Hepatic stellate cell (primary cell): ENCODE results near the gene SLC6A19.

Experiments
- DNase-seq: peaks from one replicate; pipeline ENCODE4 v3.0.0; 2011; ENCODE audit warnings: low spot score

Gene SLC6A19

DNA sequence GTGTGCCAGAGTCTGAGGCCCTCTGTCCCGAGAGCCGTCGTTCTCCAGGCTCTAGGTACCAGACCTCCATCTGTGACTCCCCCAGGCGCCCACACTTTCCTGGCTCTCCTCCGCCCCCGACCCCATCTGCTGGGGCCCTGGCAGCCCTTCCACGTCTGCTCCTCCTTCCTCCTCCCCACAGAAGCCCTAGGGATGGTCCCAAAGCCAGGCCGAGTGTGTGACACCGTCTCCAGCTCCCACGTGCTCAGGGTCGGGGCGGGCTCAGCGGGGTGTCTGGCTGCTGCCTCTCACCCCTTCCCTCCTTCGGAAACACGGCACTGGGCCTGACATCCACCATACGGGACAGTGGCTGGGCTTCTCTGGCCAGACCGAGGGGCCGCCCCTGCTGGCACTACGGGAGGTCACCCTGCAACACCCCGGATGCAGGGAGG is 20.5 kb upstream of the SLC6A19 start:
- no peak for DNase-seq

DNA sequence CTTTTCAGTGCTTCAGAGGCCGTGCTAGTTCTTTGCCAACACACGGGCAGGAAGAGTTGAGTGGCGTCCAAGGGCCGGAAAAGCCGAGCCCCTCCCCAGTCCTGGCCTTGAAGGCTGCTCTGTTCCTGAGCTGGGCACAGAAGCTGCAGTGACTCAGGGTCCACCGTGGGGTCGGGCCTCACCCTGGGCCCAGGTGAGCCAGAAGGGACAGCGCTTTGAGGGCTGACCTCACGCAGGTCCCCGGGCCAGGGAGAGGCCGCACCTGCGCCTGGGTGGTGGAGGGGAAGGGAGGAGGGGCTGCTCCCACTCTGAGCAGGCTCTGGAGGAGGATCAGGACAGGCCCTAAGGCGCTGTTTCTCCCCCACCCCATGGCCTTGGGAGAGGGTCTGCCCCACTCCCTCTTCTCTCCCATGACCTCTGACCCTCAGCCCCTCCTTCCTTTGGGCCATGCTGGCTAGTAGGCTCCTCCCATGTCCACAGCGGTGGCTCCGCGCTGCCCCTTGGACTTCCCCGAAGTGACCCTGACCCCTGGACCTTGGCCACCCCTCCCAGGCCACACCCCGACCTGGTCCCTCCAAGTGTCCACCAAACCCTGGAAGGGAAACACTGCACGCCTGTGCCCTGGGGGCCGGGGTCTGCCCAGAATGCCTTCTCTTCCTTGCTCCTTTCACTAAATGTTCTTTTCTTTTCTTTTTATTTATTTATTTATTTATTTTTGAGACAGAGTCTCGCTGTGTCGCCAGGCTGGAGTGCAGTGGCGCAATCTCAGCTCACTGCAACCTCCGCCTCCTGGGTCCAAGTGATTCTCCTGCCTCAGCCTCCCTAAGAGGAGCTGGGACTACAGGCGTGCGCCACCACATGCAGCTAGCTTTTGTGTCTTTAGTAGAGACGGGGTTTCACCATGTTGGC is 19.7 kb upstream of the SLC6A19 start:
- no peak for DNase-seq

DNA sequence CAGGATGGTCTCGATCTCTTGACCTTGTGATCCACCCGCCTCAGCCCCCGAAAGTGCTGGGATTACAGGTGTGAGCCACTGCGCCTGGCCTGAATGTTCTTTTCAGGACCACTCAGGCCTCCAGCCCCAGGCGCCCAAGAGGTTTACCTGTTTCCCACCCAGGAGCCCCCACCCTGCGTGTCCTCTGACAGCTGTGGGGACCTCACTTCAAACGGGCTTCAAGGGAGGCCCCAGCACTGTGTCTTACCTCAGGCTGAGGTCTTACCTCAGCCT is 19.1 kb upstream of the SLC6A19 start:
- DNase-seq = no peak

DNA sequence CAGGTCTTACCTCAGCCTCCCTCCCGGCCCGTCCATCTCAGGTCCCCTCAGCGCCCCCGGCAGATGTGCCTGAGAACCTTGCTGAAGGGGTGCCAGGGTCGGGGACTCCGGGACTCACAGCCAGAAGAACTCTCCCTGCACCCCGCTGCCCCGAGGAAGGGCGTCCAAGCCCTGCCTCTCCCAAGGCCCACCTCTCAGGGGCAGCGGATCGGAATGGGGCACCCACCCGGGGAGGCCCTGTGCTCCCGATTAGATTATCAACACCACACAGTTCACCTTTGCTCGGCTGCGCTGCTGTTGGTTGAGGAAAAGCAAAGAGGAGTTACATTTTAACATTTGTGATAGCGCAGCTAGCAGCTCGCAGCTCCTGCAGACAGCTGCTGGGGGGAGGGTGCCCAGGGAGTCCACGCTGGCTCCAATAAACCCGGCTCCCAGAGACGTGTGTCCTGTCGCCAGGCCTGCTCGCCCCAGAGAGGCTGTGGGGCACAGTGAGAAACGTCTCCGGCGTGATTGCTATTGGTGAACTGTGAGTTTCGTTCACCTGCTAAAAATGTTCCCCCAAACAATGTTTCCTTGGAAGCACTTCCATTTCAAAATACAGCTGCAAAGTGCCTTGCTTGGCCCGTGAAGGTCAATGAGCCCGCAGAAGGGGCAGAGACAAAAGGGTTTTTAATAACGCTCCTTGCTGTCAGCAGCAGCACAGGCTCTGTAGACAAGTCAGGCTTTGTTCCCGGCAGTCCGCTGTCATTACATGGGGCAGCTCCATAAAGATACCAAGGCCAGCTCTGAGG is 18.6 kb upstream of the SLC6A19 start:
- DNase-seq = no peak

DNA sequence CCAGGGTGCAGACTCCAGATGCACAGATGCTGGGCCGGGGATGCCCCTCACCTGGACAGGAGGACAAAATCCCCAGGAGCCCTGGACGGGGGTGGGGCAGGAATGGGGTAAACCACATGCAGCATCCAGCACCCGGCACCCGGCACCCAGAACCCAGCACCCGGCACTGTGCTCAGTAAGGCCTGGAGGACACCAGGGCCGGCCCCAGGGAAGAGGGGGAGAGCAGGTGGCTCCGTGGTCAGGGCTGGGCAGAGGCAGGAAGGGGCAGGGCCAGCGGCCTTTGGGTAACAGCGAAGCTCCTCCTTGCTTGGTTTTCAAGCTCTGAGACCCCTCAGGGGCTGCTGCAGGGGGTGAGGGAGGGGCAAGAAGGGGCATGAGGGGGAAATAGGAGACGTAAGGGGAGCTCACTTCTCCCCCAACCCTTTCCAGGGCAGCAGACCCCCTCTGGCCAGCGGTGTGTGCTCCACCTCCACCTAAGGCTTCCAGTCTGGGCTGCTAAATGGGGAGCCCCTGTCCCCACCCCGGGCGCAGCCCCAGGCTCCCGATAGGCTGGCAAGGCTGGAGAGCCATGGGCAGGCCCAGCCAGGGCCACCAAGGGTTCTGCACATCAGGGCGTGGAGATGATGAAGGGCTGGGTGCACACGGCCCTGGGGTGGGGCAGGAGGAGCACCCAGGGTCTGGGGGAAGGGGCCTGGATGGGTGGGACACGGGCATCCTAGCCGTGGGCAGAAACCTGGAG is 17.8 kb upstream of the SLC6A19 start:
- DNase-seq = no peak

DNA sequence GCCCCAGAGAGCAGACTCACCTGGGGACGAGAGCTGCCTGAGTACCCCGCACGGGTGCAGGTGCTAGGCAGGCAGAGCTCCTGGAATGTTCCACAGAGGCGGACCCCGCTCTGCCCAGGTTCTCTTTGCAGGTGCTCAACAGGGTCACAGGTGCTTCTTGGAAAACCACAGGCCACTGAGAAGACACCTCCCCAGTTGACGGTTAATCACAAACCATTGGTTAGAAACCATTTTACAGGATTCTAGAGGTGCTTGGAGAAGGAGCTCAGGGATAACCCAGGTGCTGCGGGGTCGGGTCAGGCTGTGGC is 17.3 kb upstream of the SLC6A19 start:
- DNase-seq = no peak

DNA sequence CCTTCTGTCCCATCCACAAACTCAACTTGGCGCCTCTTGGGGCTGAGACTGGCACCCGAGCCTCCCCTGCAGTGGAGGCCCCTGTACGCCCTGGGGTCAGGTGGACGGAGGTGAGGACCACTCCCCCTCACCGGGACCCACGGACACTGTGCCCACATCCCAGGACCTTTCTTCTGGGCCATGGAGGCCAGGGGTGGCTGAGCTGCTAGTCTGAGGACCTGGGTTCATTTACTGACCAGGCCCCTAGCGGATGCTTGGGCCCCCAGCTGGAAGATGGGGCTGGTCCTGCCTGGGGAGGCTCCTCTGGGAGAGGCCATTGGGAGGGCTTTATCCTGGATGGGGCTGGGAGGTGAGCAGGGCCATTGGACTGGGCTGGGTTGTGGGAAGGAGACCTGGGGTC is 16.9 kb upstream of the SLC6A19 start:
- DNase-seq = no peak

DNA sequence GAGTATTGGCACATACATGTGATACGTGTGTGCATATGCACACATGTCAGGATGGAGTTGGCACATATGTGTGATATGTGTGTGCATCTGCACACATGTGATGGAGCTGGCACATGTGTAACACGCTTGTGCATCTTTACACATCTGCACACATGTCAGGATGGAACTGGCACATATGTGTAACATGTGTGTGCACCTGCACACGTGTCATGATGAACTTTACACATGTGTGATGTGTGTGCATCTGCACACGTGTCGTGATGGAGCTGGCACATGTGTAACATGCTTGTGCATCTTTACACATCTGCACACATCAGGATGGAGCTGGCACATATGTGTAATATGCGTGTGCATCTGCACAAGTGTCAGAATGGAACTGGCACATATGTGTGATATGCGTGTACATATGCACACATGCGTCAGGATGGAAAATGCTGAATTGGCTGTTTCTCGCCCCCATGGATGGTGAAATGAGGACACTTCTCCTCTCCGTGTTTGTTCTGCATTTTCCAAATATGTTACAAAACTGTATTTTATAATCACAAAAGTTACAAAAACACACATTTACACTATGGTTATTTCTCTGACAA is 16.3 kb upstream of the SLC6A19 start:
- no peak for DNase-seq

DNA sequence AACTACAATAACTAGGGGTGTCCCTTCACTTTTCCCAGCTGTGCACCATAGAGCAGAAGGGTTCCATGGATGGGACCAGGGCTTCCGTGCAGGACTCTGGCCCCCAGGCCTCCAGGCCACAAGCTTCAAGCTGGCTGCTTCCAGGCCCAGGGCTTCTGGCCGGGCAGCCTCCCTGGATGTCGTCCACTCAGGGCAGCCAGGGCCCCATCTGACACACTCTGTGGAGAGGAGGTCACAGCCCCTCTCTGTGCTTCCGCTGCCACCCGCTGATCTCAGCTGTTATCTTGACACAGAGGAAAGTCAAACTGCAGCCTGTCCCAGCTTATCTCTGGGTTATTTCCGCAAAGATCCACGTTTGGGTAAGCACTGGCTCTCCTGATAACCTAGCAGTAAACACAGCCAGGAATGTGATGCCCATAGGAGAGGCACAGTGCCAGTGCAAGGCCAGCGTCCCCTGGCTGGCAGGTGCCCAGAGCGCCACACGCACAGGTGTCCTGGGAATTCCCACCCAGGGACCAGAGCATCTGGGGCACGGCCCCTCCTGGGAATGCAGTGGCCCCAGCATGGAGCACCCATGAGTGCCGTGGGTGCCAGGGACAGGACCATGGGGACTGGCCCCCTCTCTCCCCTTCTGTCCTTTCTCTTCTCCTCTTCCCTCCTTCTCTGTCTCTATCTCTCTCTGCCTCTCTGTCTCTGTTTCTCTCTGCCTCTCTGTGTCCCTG is 15.6 kb upstream of the SLC6A19 start:
- DNase-seq = no peak

DNA sequence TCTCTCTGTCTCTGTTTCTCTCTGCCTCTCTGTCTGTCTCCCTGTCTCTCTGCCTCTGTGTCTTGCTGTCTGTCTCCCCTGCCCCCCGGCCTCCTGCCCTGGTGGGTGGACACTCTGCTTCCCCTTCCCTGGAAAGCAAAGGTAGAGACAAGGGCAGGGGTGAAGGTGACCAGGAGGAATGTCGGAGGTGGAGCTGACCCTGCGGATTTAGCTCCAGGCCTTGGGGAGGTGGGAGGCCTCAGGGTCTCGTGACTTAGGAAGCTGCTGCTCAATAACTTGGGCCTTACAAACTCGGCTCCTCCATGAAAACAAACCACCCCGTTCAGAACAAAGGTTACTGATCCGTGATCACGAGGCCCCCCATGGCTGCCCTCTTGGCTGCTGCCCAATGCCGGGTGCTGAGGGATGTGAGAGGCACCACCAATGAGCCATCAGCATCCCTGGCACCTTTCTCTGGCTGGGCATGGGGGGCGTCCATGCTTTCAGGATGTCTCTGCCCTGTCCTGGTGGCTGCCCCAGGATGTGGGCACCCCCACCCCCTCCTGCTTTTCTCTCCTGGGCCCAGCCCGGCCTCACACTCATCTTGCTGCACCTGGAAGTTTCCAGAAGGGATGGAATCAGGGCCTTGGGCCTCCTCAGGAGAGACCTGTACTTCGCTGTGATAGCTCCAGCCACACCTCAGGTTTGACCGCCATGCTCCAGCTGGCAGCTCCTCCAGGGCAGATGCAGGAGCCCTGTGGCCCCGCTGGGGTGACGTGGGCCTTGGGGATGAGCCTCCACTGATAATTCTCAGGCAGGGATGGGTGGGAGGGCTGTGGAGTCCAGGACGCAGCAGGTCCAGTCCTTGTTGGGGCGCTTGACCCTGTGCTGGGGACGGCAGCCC is 14.8 kb upstream of the SLC6A19 start:
- DNase-seq = no peak

DNA sequence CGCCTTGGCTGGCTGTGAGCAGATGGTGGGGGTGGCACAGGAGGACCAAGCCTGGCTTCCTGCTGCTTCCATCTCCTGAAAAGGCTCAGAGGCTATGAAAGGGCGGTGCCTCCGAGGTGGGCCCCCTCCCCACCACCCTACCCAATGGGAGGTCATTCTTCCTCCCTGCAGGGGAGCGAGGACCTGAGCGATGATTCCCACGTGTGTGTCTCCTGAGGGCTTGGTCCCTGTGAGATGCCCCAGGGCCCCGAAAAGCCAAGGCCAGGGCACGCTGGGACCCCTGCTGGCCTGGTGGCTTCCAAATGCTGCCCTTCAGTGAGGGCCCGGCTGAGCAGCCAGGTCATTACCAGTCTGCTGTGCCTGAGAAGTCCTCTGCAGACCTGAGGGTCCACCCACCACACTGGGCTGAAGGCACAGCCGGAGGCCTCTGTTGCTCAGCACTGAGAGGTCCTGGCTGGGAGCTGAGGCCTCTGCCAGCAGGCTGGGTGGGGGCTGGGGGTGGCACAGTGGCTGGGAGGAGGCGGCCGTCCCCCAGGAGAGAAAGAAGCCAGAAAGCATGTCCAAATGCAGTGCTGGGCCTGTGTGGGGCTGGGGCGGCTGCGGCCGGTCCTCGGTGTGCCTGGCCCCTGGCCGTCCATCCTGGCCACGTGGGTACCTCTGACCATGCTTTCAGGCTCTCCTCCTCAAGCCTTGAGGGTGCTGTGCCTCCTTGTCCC is 14.0 kb upstream of the SLC6A19 start:
- DNase-seq = no peak

DNA sequence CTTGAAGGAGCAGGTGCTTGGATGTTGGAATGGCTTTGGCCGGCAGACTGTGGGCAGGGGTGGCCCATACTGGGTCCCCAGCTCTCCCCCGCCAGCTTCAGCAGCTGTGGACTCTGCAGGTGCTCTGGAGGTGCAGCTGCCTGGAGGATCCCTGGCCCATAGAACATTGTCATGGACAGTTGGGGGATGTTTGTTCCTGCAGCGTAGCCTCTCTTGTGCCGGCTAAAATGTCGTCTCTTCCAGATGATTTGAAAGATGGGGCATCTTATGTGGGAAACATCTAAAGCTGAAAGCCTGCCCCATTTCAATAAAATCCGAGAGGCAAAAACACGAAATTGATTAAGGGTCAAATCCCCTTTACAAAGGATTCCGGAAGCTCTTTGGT is 13.5 kb upstream of the SLC6A19 start:
- DNase-seq = no peak

DNA sequence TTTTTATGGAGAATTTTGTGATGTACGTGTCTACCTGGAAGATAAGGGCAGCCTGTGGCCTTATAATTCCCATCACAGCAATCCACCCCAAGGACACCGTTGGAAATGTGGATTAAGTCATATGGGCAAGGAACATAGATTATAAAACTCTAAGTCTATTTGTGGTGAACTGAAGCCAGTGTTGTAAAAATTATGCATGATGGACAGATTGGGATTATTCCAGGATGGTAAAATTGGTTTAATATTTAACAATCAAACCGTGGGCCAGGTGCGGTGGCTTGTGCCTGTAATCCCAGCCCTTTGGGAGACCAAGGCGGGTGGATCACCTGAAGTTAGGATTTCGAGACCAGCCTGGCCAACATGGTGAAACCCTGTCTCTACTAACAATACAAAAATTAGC is 12.9 kb upstream of the SLC6A19 start:
- no peak for DNase-seq

DNA sequence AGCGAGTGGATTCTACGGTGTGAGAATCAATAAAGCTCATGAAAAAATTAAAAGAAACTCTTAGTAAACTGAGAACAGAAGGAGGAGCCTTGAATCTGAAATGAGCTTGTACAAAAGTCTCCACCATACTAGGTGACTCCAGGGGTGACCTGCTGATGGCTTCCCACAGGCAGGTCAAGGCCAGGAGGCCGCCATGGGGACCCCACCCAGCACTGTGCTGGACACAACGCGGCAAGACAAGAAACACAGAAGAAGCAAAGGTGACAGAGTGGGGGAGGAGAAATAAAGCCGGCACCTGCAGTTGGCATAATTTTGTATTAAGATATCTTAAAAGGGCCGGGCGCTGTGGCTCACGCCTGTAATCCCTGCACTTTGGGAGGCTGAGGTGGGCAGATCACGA is 12.1 kb upstream of the SLC6A19 start:
- DNase-seq = no peak

DNA sequence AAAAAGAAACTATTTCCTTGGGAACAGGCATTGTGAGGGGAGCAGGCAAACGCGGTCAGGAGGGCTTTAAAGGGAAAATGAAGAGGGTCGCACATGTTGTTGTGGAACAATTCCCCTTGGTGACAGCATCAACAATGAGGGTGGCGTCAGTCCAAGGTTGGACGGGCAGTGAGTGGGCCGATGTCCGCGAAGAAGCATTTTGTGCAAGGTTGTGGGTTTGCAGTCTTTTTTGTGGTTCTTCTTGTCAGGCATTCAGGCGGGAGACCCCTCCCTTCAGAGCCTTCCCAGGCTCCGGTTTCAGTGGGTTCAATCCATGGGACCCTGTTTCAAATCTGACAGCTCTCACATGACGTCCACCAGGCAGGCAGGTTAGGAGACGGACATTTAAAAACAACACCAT is 11.1 kb upstream of the SLC6A19 start:
- no peak for DNase-seq

DNA sequence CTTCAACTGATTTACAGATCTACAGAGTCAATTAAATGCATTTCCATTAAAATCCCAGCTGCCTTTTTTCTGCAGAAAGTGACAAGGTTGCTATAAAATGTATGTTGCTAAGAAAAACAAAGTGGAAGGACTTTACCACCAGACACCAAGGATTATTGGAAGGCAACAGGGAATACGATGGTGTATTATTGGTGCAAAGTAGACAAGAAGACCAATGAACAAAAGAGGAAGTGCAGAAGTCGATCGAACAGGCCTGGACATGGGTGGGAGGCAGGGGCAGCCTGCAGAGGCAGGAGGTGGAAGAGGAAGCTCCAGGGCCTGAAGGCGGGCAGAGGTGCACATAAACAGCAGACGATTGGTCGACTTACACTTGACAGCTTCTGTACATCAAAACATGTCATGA is 10.6 kb upstream of the SLC6A19 start:
- DNase-seq = no peak

DNA sequence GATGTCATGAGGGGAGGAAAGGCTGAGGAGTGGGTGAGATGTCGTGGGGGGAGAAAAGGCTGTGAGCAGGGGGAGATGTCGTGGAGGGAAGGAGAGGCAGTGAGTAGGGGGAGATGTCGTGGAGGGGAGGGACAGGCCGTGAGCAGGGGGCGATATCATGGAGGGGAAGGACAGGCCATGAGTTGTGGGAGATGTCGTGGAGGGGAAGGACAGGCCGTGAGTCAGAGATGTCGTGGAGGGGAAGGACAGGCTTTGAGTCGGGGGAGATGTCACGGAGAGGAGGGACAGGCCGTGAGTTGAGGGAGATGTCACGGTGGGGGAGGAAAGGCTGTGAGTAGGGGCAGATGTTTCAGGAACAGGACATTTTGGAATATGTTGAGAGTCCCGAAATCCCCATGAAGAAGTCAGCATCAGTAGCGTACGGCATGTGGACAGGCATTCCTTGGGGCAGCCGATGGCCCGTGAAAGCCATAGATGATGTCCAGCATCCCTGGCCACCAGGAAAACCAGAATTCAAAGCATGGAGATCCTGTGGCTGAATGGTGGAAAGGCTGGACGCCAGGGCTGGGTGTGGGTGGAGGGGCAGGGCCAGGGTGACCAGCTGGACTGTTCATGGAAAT is 8.3 kb upstream of the SLC6A19 start:
- no peak for DNase-seq

DNA sequence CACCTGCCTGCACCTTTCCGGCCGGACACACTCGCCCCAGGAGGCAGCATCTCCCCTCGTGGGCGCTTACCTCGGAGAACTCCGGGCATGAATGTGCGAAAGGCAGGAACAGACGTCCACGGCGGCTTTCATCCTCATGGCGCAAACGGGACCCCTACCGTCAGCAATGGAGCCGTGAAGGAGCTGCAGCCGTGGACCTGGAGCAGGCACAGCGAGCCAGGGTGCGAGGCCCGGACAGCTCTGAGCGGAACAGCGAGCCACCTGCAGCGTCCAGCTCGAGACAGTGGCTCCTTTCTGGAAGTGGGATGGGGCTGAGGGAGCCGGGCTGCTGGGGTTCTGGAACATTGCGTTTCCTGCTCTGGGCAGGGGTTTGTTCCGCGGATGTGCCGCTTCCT is 7.8 kb upstream of the SLC6A19 start:
- DNase-seq = no peak

DNA sequence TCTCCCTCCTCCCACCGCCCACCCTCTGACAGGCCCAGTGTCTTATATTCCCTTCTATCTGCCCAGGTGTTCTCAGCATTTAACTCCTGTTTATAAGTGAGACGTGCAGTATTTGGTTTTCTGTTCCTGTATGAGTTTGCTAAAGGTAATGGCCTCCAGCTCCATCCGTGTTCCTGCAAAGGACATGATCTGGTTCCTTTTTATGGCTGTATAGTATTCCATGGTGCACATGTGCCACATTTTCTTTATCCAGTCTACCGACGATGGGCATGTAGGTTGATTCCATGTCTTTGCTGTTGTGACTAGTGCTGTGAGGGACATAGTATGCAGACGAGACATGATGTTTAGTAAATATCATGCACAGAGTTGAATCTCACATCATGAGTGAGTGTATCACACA is 7.0 kb upstream of the SLC6A19 start:
- DNase-seq = no peak

DNA sequence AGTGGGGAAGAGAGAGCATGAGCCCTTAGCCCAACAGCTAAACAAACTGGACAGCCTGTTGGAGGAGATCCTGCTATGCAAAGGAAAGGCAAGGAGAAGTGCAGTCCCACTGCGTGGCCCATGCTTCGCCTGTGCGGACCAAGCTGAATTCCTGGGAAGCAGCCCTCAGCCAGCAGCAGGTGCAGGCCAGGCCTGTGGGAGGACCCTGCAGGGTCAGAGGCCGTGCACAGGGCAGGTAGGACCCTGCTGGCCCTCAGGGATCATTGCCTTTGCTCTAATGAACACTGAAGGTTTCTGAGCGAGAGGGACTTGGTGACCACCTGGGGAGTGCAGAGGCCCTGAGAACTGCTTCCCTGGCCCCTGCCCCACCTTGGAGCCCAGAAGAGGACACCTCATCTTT is 6.0 kb upstream of the SLC6A19 start:
- DNase-seq = no peak
